Skeletal muscle cell (primary cell): ENCODE measurements around the gene GSTT2B.
"Not testable (repeated sequence)": the region's sequence is repeated elsewhere in the genome, so short reads cannot be mapped to it uniquely, and the experiment has no call there.

Experiments
- DNase-seq: peaks from one replicate; pipeline ENCODE4 v3.0.0-alpha.2; 2010; ENCODE audit warnings: low read depth
- H3K4me3 ChIP-seq: 2 replicates; pipeline ENCODE4 v1.5.1; 2011; ENCODE audit warnings: low read depth, mild to moderate bottlenecking, control low read depth, low read length, moderate library complexity

Gene GSTT2B

GRCh38 chr22:23952794-23953405 lies 8.1 kb downstream of the GSTT2B start:
- DNase-seq, H3K4me3 ChIP-seq: not testable (repeated sequence)

- DNase-seq, H3K4me3 ChIP-seq: not testable (repeated sequence)
Measured at GRCh38 chr22:23951383-23951782, 9.6 kb downstream of the GSTT2B start.

DNA sequence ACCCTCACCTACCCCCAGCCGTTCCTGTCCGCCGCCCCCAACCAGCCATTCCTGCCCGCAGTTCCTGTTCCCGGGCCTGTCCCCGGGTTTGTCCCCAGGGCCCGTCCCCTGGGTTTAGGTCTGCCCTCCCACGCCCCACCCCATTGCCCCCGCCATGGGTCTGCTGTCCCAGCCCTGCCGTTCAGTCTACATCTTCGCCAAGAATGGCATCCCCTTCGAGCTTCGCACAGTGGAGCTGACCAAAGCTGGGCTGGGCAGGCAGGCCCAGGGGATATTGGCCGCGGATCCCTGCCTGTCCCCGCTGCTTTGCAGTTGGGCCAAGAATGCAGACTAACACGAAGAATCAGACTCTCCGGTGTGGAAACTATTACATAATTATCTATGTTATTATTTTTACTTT lies 11.2 kb downstream of the GSTT2B start:
- DNase-seq, H3K4me3 ChIP-seq: not testable (repeated sequence)

- not testable (repeated sequence) for H3K4me3 ChIP-seq, DNase-seq
Measured at GRCh38 chr22:23947391-23947790, 13.6 kb downstream of the GSTT2B start.

- not testable (repeated sequence) for DNase-seq, H3K4me3 ChIP-seq
Measured at GRCh38 chr22:23940166-23940565, 20.8 kb downstream of the GSTT2B start.

- DNase-seq, result no peak
- H3K4me3 ChIP-seq, result no peak overlapping the region
Measured at GRCh38 chr22:23939017-23939357, 22.0 kb downstream of the GSTT2B start.

GRCh38 chr22:23938328-23939016 lies 22.5 kb downstream of the GSTT2B start:
- DNase-seq, result no peak
- H3K4me3 ChIP-seq, result no peak overlapping the region

DNA sequence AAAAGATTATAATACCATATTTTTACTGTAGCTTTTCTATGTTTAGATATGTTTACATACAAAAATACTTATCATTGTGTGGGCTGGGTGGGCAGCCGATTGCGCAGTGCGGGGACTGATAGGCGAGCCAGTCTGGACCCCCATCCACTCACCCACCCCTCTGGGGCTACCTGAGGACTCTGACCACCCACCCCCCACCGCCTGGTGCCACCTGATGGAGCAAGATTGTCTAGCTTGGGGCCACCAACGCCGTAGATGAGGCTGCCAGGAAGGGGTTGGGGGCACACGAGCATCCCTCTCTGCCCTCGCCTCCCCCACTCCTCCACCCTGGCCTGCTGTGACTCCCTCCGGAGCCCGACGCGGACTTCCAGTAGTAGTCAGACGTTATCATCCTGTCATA lies 34.4 kb downstream of the GSTT2B start:
- DNase-seq, result no peak
- no peak overlapping the region for H3K4me3 ChIP-seq

DNA sequence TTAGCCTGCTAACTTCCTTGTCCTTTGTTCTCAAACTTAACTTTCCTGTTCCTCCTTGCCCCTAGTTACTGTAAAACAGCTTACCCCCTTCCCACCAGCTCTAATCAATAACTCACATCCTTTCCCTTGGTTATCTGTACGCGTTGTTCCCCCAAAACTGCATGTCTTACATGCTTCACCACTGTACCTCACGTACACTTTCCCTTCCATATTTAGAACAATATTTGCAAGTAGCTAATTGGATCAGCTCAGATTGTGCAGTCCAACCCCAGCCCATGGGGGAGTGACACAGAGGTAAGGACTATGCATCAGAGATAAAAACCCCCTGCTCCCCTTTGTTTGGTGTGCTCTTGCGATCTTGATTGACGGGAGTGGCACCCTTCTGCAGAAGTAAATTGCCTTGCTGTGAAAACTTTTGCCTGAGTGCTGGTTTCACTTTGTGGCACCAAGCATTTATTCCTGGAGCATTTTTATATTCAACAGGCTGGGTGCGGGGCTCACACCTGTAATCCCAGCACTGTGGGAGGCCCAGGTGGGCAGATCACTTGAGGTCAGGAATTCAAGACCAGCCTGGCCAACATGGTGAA lies 35.9 kb downstream of the GSTT2B start:
- no peak overlapping the region for H3K4me3 ChIP-seq
- DNase-seq, result no peak

GRCh38 chr22:23922921-23923320 lies 38.1 kb downstream of the GSTT2B start:
- no peak overlapping the region for H3K4me3 ChIP-seq
- DNase-seq, result no peak

- DNase-seq, H3K4me3 ChIP-seq: not testable (repeated sequence)
Measured at GRCh38 chr22:23921586-23922201, 39.3 kb downstream of the GSTT2B start.

GRCh38 chr22:23920267-23920611 lies 40.8 kb downstream of the GSTT2B start:
- DNase-seq, H3K4me3 ChIP-seq: not testable (repeated sequence)

GRCh38 chr22:23915290-23915689 lies 45.7 kb downstream of the GSTT2B start:
- H3K4me3 ChIP-seq, result no peak overlapping the region
- no peak for DNase-seq

- peak overlapping the region; percentile 68 for H3K4me3 ChIP-seq
- peak; percentile 95 for DNase-seq
Measured at GRCh38 chr22:23913661-23914353, 47.2 kb downstream of the GSTT2B start.

GRCh38 chr22:23913306-23913660 lies 47.7 kb downstream of the GSTT2B start:
- peak overlapping the region; percentile 68 for H3K4me3 ChIP-seq
- DNase-seq, result no peak

- DNase-seq, result no peak
- no peak overlapping the region for H3K4me3 ChIP-seq
Measured at GRCh38 chr22:23912293-23912903, 48.6 kb downstream of the GSTT2B start.

GRCh38 chr22:23911318-23911980 lies 49.5 kb downstream of the GSTT2B start:
- no peak for DNase-seq
- H3K4me3 ChIP-seq, result no peak overlapping the region

GRCh38 chr22:23910496-23911190 lies 50.4 kb downstream of the GSTT2B start:
- no peak for DNase-seq
- no peak overlapping the region for H3K4me3 ChIP-seq
